ENCODE measurements around the gene FILIP1L. TPM values are rescaled to one million over a fixed set of nuclear protein-coding genes. Genes with fewer than 3 reads are reported as not detected.

FILIP1L gene
- total and polyA plus RNA-seq, 2 of the 8 experiments (the other 6 are each of a cell fraction or from before 2014, with no cell fraction given) = 0.06 to 0.09 TPM

- H3K4me1 ChIP-seq (replicated peaks in 1 of 4; ENCODE audit: control insufficient read depth in 3 of 4, insufficient read depth in 4 of 4, low read length in 3 of 4) = peaks cover 0 to 3% (median 1%) of the 10 kb centered on the region in 4 experiments; a peak in 2 of 7 replicates
- no peak overlapping the region for H2BK12ac ChIP-seq (ENCODE audit: low read depth, low read length)
- H2BK120ac ChIP-seq (replicated peaks; ENCODE audit: low read depth, low read length) = no peak overlapping the region
- no peak overlapping the region for H3K56ac ChIP-seq (replicated peaks; ENCODE audit: insufficient read length, low read depth, low read length)
- H3K4ac ChIP-seq (replicated peaks; ENCODE audit: insufficient read length, low read depth, low read length) = no peak overlapping the region
- H3K79me2 ChIP-seq (ENCODE audit: control insufficient read depth in 1 of 2, insufficient read depth in 2 of 2, low read length in 2 of 2) = no peaks in the 10 kb centered on the region
- no peak overlapping the region for H2AFZ ChIP-seq (ENCODE audit: low read length)
- no peak overlapping the region for H3K9ac ChIP-seq (replicated peaks in 1 of 4; ENCODE audit: extremely low read depth in 1 of 4, low read depth in 3 of 4, low read length in 3 of 4)
- no peak overlapping the region for H2BK20ac ChIP-seq (ENCODE audit: low read length)
- no peak overlapping the region for H4K8ac ChIP-seq (ENCODE audit: extremely low read depth, insufficient read depth, low read length)
- TF ChIP-seq SIX5 (IDR thresholded peaks at IDR 0.05; ENCODE audit: low read depth, low read length) = no peak
- no peak for TF ChIP-seq ASH2L (IDR thresholded peaks at IDR 0.05; ENCODE audit: low read length)
- no peak for TF ChIP-seq CBX5 (IDR thresholded peaks at IDR 0.05; ENCODE audit: low read depth, low read length)
- TF ChIP-seq GTF2F1 (IDR thresholded peaks at IDR 0.05; ENCODE audit: borderline replicate concordance, low read depth, low read length) = no peak
- TF ChIP-seq NANOG (IDR thresholded peaks at IDR 0.05; ENCODE audit: insufficient read depth, low read depth, low read length, poor library complexity, severe bottlenecking) = no peak
- TF ChIP-seq FOSL1 (IDR thresholded peaks at IDR 0.05; ENCODE audit: insufficient read depth, low read depth, low read length) = no peak
- no peak for TF ChIP-seq HDAC2 (IDR thresholded peaks at IDR 0.05; ENCODE audit: borderline replicate concordance in 1 of 2, low read depth in 2 of 2, low read length in 2 of 2)
- TF ChIP-seq TEAD4 (IDR thresholded peaks at IDR 0.05; ENCODE audit: low read depth, low read length) = no peak
- no peak for TF ChIP-seq EZH2 (IDR thresholded peaks at IDR 0.05; ENCODE audit: low read depth, low read length, severe bottlenecking)
- no peak for TF ChIP-seq SP2 (IDR thresholded peaks at IDR 0.05; ENCODE audit: low read length)
- TF ChIP-seq RAD21 (IDR thresholded peaks at IDR 0.05 in 1 of 2, conservative IDR thresholded peaks at IDR 0.05 in 1 of 2; ENCODE audit: low read depth in 2 of 2, low read length in 2 of 2) = no peak
- no peak overlapping the region for H2BK15ac ChIP-seq (ENCODE audit: low read length)
- no peak overlapping the region for H3K23ac ChIP-seq (ENCODE audit: insufficient read length)
- no peaks in the 10 kb centered on the region for H3K36me3 ChIP-seq (ENCODE audit: control insufficient read depth in 2 of 4, insufficient read depth in 4 of 4, low read length in 3 of 4)
- no peak overlapping the region for H4K91ac ChIP-seq (replicated peaks; ENCODE audit: insufficient read length, low read length)
- H3K9me3 ChIP-seq (ENCODE audit: insufficient read depth in 2 of 2, low read depth in 1 of 2, low read length in 1 of 2) = no peaks in the 10 kb centered on the region
- H4K5ac ChIP-seq (ENCODE audit: insufficient read length, low read depth, low read length) = no peak overlapping the region
- DNase-seq (ENCODE audit: low read depth in 1 of 2, low spot score in 2 of 2) (no peak), FAIRE-seq (peak; percentile 58)
- no peak overlapping the region for H3K14ac ChIP-seq (ENCODE audit: insufficient read length)
- no peak overlapping the region for H3K27ac ChIP-seq (ENCODE audit: low read depth, low read length)
- no peak overlapping the region for H3K18ac ChIP-seq (ENCODE audit: extremely low read depth, low read length)
- no peak overlapping the region for H3K4me2 ChIP-seq (ENCODE audit: insufficient read depth in 1 of 2, low read depth in 2 of 2, low read length in 2 of 2)
- no peaks in the 10 kb centered on the region for H3K79me1 ChIP-seq (ENCODE audit: low read depth, low read length)
- ChIA-PET CTCF (ENCODE audit: partially characterized antibody) (interaction anchor here (1.2 to 3.0 kb wide), 4 partner anchors 14 to 212 kb away, joined by 3 to 7 read pairs (median 4); no protein-coding TSS in a partner anchor), POLR2A (ENCODE audit: partially characterized antibody) (no interaction called here)
- H2BK5ac ChIP-seq (ENCODE audit: low read depth, low read length) = no peak overlapping the region
- H3K23me2 ChIP-seq (ENCODE audit: low read depth, low read length) = no peaks in the 10 kb centered on the region
- H3K27me3 ChIP-seq (replicated peaks in 1 of 4; ENCODE audit: control insufficient read depth in 3 of 4, extremely low read depth in 1 of 4, insufficient read depth in 3 of 4, low read length in 3 of 4) = no peaks in the 10 kb centered on the region
- 89% methylated on average over 6 of the region's 6 CpGs; no CpG with 5 or more reads in 1 of the 2 experiments for WGBS, 2 experiments (ENCODE audit: extremely low coverage in 1 of 2, insufficient coverage in 1 of 2, insufficient read length in 1 of 2, insufficient replicate concordance in 2 of 2, low coverage in 1 of 2, low lambda C conversion rate in 2 of 2, missing lambda C conversion rate in 1 of 2)
- H4K20me1 ChIP-seq (replicated peaks in 1 of 2; ENCODE audit: control insufficient read depth in 1 of 2, insufficient read depth in 2 of 2, low read length in 2 of 2) = no peaks in the 10 kb centered on the region
- H2AK5ac ChIP-seq (ENCODE audit: low read depth, low read length) = no peak overlapping the region
- H3K4me3 ChIP-seq (ENCODE audit: extremely low read depth in 1 of 4, insufficient read depth in 2 of 4, low read depth in 3 of 4, low read length in 4 of 4) = no peak overlapping the region
Observed at GRCh38 chr3:100042166-100042981, 71.9 kb downstream of the FILIP1L start.

All from H1 (cell line).